C4-2B (cell line): Measurements from ENCODE around the gene TFF2.

ENCODE experiments used
- ZFX ChIP-seq: fragments of 450-650 bp; IDR thresholded peaks from 2 replicates; pipeline ENCODE4 v1.6.1; 2017
- TF ChIP-seq, protein P1 (sequence below): fragments of 450-650 bp; conservative IDR thresholded peaks from 2 replicates; pipeline ENCODE4 v1.5.1; 2017; ENCODE audit warnings: mild to moderate bottlenecking

DNA sequence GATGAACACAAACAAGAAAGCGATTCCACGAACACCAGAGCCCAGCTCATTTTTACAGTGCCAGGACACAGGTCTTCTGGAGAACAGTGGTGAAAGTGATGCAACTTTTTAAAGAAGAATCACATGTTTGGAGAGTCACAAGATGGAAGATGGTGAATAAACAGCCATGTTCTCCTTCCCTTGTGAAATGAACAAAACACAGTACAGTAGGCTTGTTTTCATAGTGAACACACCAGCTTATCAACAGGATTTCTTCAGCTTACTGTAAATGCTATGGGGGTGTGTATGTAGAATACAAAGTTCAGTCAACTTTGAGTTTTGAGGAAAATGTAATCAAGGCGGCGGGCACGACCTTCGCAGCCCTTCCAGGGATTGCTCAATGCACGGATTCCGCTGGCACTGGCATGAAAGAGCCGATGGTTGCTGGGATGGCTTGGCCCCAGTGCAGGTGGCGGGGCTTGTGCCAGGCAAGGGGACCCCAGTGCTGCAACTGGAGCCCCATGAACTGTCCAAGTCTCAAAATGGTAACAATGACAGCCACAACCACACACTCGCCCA lies 35.3 kb upstream of the TFF2 start:
- TF ChIP-seq, protein P1, sequence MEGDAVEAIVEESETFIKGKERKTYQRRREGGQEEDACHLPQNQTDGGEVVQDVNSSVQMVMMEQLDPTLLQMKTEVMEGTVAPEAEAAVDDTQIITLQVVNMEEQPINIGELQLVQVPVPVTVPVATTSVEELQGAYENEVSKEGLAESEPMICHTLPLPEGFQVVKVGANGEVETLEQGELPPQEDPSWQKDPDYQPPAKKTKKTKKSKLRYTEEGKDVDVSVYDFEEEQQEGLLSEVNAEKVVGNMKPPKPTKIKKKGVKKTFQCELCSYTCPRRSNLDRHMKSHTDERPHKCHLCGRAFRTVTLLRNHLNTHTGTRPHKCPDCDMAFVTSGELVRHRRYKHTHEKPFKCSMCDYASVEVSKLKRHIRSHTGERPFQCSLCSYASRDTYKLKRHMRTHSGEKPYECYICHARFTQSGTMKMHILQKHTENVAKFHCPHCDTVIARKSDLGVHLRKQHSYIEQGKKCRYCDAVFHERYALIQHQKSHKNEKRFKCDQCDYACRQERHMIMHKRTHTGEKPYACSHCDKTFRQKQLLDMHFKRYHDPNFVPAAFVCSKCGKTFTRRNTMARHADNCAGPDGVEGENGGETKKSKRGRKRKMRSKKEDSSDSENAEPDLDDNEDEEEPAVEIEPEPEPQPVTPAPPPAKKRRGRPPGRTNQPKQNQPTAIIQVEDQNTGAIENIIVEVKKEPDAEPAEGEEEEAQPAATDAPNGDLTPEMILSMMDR = no peak
- TF ChIP-seq ZFX = no peak
